ENCODE results near the gene BMP2K. TPM values are rescaled to one million over a fixed set of nuclear protein-coding genes. Genes with fewer than 3 reads are reported as not detected.

BMP2K gene
- polyA plus RNA-seq (2013, experiment 1 of 2): 25.5 TPM
- polyA plus RNA-seq (2013, experiment 2 of 2): 24.1 TPM

DNA sequence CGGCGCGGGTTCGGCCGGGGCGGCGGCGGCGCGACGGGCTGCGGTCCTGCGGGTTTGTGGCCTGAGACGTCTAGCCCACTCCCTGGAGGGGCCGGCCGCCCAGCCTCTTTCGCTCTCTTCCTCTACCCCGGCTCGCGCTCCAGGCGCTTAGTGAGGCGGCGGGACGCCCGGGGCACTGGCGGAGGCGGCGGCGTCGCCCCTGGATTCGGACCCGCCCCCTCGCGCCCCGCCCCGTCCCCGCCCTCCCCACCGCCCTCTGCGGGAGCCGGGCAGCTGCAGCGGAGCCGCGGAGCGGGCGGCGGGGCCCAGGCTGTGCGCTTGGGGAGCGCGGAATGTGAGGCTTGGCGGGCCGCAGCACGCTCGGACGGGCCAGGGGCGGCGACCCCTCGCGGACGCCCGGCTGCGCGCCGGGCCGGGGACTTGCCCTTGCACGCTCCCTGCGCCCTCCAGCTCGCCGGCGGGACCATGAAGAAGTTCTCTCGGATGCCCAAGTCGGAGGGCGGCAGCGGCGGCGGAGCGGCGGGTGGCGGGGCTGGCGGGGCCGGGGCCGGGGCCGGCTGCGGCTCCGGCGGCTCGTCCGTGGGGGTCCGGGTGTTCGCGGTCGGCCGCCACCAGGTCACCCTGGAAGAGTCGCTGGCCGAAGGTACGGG, at the start of gene BMP2K:
TSS of gene BMP2K (plus strand) at position 272 of the 650 bp plus-strand sequence. CDS start at position 466, 194 bp downstream.
- H2BK5ac ChIP-seq (ENCODE audit: low read depth, low read length, poor library complexity, severe bottlenecking): peak within 1 kb of the TSS; percentile 96
- peak; percentile 78 for DNase-seq
- peak within 1 kb of the TSS; percentile 100 for H2BK15ac ChIP-seq (ENCODE audit: low read depth, poor library complexity, severe bottlenecking)
- peak within 1 kb of the TSS; percentile 79 to 100 for H3K18ac ChIP-seq (ENCODE audit: low read depth in 1 of 2, low read length in 2 of 2)
- H2AFZ ChIP-seq (ENCODE audit: low read depth, low read length): peak within 1 kb of the TSS; percentile 55
- peak within 1 kb of the TSS in 1 of 2 experiments; percentile 57 for H2BK12ac ChIP-seq (ENCODE audit: low read length in 2 of 2)
- peak within 1 kb of the TSS; percentile 97 for H3K9ac ChIP-seq (ENCODE audit: low read length)
- WGBS: under 1% methylated on average over 55 of the region's 95 CpGs
- H3K79me1 ChIP-seq (replicated peaks; ENCODE audit: low read length, poor library complexity, severe bottlenecking): no peaks in the 10 kb centered on the region
- H3K36me3 ChIP-seq (ENCODE audit: control insufficient read depth in 1 of 2, insufficient read depth in 2 of 2, low read depth in 1 of 2, low read length in 2 of 2): no peaks in the 10 kb centered on the region
- H3K23ac ChIP-seq (ENCODE audit: low read length in 2 of 2): peak within 1 kb of the TSS in 1 of 2 experiments; percentile 94
- H3K27ac ChIP-seq (ENCODE audit: low read length, poor library complexity, severe bottlenecking): peak within 1 kb of the TSS; percentile 98
- peak within 1 kb of the TSS; percentile 98 for H2BK120ac ChIP-seq (ENCODE audit: low read depth, low read length)
- no peak within 1 kb of the TSS for H2AK5ac ChIP-seq (ENCODE audit: low read length, severe bottlenecking)
- H3K4me1 ChIP-seq (ENCODE audit: control insufficient read depth, insufficient read depth, low read depth, low read length): no peaks in the 10 kb centered on the region
- peak within 1 kb of the TSS; percentile 74 to 83 for H3K14ac ChIP-seq (ENCODE audit: low read length in 2 of 2)
- peak within 1 kb of the TSS; percentile 87 to 92 for H3K4me3 ChIP-seq (ENCODE audit: insufficient read depth in 1 of 2, low read depth in 1 of 2, low read length in 2 of 2)
- peak within 1 kb of the TSS; percentile 78 for H3K4me2 ChIP-seq (ENCODE audit: low read length, poor library complexity, severe bottlenecking)
- peak within 1 kb of the TSS; percentile 98 for H3K4ac ChIP-seq (ENCODE audit: low read depth in 1 of 2, low read length in 2 of 2)
- H4K91ac ChIP-seq (ENCODE audit: low read length): peak within 1 kb of the TSS; percentile 98
- no peaks in the 10 kb centered on the region for H3K9me3 ChIP-seq (ENCODE audit: control insufficient read depth, low read length)
- no peaks in the 10 kb centered on the region for H3K27me3 ChIP-seq (ENCODE audit: control insufficient read depth in 1 of 2, insufficient read depth in 1 of 2, low read length in 2 of 2)
- peak within 1 kb of the TSS; percentile 100 for H4K8ac ChIP-seq (ENCODE audit: low read length)

DNA sequence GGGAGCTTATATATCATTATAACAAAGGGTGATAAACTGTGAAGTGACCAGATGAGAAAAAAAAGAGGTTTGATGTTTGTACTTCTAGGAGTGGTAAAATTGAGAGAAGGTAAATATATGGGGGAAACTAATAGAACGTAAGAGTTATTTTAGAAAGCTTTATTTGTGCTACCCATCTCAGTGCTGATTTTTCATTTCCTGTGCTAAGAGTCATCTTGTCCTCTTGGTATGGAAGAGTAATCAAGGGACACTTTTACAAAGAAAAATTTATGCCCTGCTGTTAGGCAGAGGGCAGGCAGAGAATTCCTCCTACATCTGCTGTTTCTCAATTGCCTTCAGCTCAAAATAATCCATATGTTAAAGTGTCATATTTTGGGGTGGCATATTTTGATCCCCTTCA, 49.6 kb upstream of the BMP2K start:
- H3K79me1 ChIP-seq (replicated peaks; ENCODE audit: low read length, poor library complexity, severe bottlenecking): no peaks in the 10 kb centered on the region
- H2BK120ac ChIP-seq (ENCODE audit: low read depth, low read length): no peak overlapping the region
- H3K4me1 ChIP-seq (ENCODE audit: control insufficient read depth, insufficient read depth, low read depth, low read length): no peaks in the 10 kb centered on the region
- no peak overlapping the region for H3K18ac ChIP-seq (ENCODE audit: low read depth in 1 of 2, low read length in 2 of 2)
- no peak overlapping the region for H3K9ac ChIP-seq (ENCODE audit: low read length)
- no peaks in the 10 kb centered on the region for H3K27me3 ChIP-seq (ENCODE audit: control insufficient read depth in 1 of 2, insufficient read depth in 1 of 2, low read length in 2 of 2)
- H2AFZ ChIP-seq (ENCODE audit: low read depth, low read length): no peak overlapping the region
- no peak overlapping the region for H3K4ac ChIP-seq (ENCODE audit: low read depth in 1 of 2, low read length in 2 of 2)
- H3K4me2 ChIP-seq (ENCODE audit: low read length, poor library complexity, severe bottlenecking): no peak overlapping the region
- no peak overlapping the region for H3K23ac ChIP-seq (ENCODE audit: low read length in 2 of 2)
- DNase-seq: no peak
- no peak overlapping the region for H3K14ac ChIP-seq (ENCODE audit: low read length in 2 of 2)
- H4K91ac ChIP-seq (ENCODE audit: low read length): no peak overlapping the region
- no peak overlapping the region for H4K8ac ChIP-seq (ENCODE audit: low read length)
- no peak overlapping the region for H2AK5ac ChIP-seq (ENCODE audit: low read length, severe bottlenecking)
- no peaks in the 10 kb centered on the region for H3K9me3 ChIP-seq (ENCODE audit: control insufficient read depth, low read length)
- H2BK12ac ChIP-seq (ENCODE audit: low read length in 2 of 2): no peak overlapping the region
- no peak overlapping the region for H3K4me3 ChIP-seq (ENCODE audit: insufficient read depth in 1 of 2, low read depth in 1 of 2, low read length in 2 of 2)
- H3K36me3 ChIP-seq (ENCODE audit: control insufficient read depth in 1 of 2, insufficient read depth in 2 of 2, low read depth in 1 of 2, low read length in 2 of 2): no peaks in the 10 kb centered on the region
- H3K27ac ChIP-seq (ENCODE audit: low read length, poor library complexity, severe bottlenecking): no peak overlapping the region
- H2BK15ac ChIP-seq (ENCODE audit: low read depth, poor library complexity, severe bottlenecking): no peak overlapping the region
- WGBS: 92% methylated on average over 1 of the region's 1 CpG
- H2BK5ac ChIP-seq (ENCODE audit: low read depth, low read length, poor library complexity, severe bottlenecking): no peak overlapping the region

DNA sequence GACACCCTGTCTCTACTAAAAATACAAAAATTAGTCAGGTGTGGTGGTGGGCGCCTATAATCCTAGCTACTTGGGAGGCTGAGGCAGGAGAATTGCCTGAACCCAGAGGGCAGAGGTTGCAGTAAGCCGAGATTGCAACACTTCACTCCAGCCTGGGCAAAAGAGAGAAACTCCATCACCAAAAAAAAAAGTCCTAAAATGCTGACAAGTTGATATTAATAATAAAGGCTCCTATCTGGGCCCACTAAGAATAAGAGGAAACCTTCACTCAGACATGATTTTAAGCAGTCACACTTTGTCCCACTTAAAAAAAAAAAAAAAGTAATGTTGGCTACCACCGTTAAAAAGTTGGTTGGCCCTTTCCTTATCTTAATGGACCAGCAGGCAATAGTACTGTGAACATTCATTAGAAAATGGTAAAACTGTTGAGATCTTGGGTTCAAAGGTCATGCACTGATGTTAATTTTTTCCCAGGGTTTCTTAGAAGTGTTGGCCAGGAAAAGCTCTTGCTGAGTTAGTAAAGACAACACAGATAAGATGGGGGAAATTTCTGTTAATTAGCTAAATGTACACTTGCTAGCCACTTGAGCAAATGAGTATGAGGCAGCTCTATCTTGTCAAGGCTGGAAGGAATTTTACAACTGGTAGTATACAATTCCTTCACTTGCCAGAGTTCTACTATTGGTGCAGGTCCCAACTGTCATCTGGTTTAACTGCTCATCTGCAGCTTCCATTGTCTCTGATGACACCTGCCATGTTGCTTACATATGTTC, 43.6 kb upstream of the BMP2K start:
- no peaks in the 10 kb centered on the region for H3K27me3 ChIP-seq (ENCODE audit: control insufficient read depth in 1 of 2, insufficient read depth in 1 of 2, low read length in 2 of 2)
- H3K36me3 ChIP-seq (ENCODE audit: control insufficient read depth in 1 of 2, insufficient read depth in 2 of 2, low read depth in 1 of 2, low read length in 2 of 2): no peaks in the 10 kb centered on the region
- H4K91ac ChIP-seq (ENCODE audit: low read length): no peak overlapping the region
- no peak for DNase-seq
- H3K9me3 ChIP-seq (ENCODE audit: control insufficient read depth, low read length): peaks cover 5% of the 10 kb centered on the region
- WGBS: 4% methylated on average over 1 of the region's 3 CpGs
- no peak overlapping the region for H2AK5ac ChIP-seq (ENCODE audit: low read length, severe bottlenecking)
- no peak overlapping the region for H3K27ac ChIP-seq (ENCODE audit: low read length, poor library complexity, severe bottlenecking)
- no peaks in the 10 kb centered on the region for H3K4me1 ChIP-seq (ENCODE audit: control insufficient read depth, insufficient read depth, low read depth, low read length)
- no peaks in the 10 kb centered on the region for H3K79me1 ChIP-seq (replicated peaks; ENCODE audit: low read length, poor library complexity, severe bottlenecking)
- H3K4me2 ChIP-seq (ENCODE audit: low read length, poor library complexity, severe bottlenecking): no peak overlapping the region
- no peak overlapping the region for H3K23ac ChIP-seq (ENCODE audit: low read length in 2 of 2)
- H4K8ac ChIP-seq (ENCODE audit: low read length): no peak overlapping the region
- no peak overlapping the region for H3K4ac ChIP-seq (ENCODE audit: low read depth in 1 of 2, low read length in 2 of 2)
- no peak overlapping the region for H2BK5ac ChIP-seq (ENCODE audit: low read depth, low read length, poor library complexity, severe bottlenecking)
- H2BK15ac ChIP-seq (ENCODE audit: low read depth, poor library complexity, severe bottlenecking): no peak overlapping the region
- no peak overlapping the region for H2BK120ac ChIP-seq (ENCODE audit: low read depth, low read length)
- H3K18ac ChIP-seq (ENCODE audit: low read depth in 1 of 2, low read length in 2 of 2): no peak overlapping the region
- no peak overlapping the region for H2AFZ ChIP-seq (ENCODE audit: low read depth, low read length)
- no peak overlapping the region for H3K4me3 ChIP-seq (ENCODE audit: insufficient read depth in 1 of 2, low read depth in 1 of 2, low read length in 2 of 2)
- H3K14ac ChIP-seq (ENCODE audit: low read length in 2 of 2): no peak overlapping the region
- no peak overlapping the region for H2BK12ac ChIP-seq (ENCODE audit: low read length in 2 of 2)
- no peak overlapping the region for H3K9ac ChIP-seq (ENCODE audit: low read length)

DNA sequence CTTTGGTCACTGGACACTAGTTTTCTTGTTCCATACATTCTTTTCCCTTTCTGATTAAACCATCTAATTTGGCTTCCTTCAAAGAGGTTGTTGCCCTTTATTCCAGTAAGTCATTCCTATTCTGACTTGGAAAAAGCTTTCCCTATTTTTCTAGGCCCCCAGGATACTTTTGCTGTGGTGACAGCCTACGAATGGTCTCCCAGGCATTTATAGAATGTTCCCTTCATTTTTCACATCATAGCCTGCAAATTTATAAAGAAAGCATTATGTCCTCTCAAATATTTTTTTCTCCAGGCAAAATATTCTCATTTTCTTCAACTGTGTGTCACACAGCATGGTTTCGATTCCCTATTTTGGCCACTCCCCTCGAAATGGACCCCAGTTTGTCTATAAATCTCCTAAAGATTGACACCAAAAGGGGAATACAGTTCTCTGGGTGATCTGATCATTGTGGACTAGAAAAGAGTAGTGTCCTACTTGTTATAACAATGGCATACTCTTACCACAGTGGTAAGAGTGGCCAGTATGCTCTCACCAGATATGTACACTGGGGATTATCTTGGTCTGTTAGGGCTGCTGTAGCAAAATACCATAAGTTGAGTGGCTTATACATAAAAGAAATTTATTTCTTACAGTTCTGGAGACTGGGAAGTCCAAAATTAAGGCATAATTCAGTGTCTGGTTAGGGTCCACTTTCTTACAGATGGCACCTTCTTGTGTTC, 41.5 kb upstream of the BMP2K start:
- Histone ChIP-seq H3K14ac (ENCODE audit: low read length in 2 of 2) (no peak overlapping the region), H3K9me3 (ENCODE audit: control insufficient read depth, low read length) (peaks cover 5% of the 10 kb centered on the region), H4K91ac (ENCODE audit: low read length) (no peak overlapping the region), H3K36me3 (ENCODE audit: control insufficient read depth in 1 of 2, insufficient read depth in 2 of 2, low read depth in 1 of 2, low read length in 2 of 2) (no peaks in the 10 kb centered on the region), H3K9ac (ENCODE audit: low read length) (no peak overlapping the region), H2AK5ac (ENCODE audit: low read length, severe bottlenecking) (no peak overlapping the region), H2BK120ac (ENCODE audit: low read depth, low read length) (no peak overlapping the region), H2BK15ac (ENCODE audit: low read depth, poor library complexity, severe bottlenecking) (no peak overlapping the region), H2BK5ac (ENCODE audit: low read depth, low read length, poor library complexity, severe bottlenecking) (no peak overlapping the region), H3K4me1 (ENCODE audit: control insufficient read depth, insufficient read depth, low read depth, low read length) (no peaks in the 10 kb centered on the region), H3K18ac (ENCODE audit: low read depth in 1 of 2, low read length in 2 of 2) (no peak overlapping the region), H2AFZ (ENCODE audit: low read depth, low read length) (no peak overlapping the region), H3K27ac (ENCODE audit: low read length, poor library complexity, severe bottlenecking) (no peak overlapping the region), H2BK12ac (ENCODE audit: low read length in 2 of 2) (no peak overlapping the region), H3K23ac (ENCODE audit: low read length in 2 of 2) (no peak overlapping the region), H3K4me3 (ENCODE audit: insufficient read depth in 1 of 2, low read depth in 1 of 2, low read length in 2 of 2) (no peak overlapping the region), H3K4ac (ENCODE audit: low read depth in 1 of 2, low read length in 2 of 2) (no peak overlapping the region), H3K4me2 (ENCODE audit: low read length, poor library complexity, severe bottlenecking) (no peak overlapping the region), H3K27me3 (ENCODE audit: control insufficient read depth in 1 of 2, insufficient read depth in 1 of 2, low read length in 2 of 2) (no peaks in the 10 kb centered on the region), H3K79me1 (replicated peaks; ENCODE audit: low read length, poor library complexity, severe bottlenecking) (no peaks in the 10 kb centered on the region), H4K8ac (ENCODE audit: low read length) (no peak overlapping the region)
- WGBS: 96% methylated on average over 2 of the region's 3 CpGs
- DNase-seq: no peak
